C4-2B (cell line): ENCODE data around the gene NOP14.

ENCODE experiments used
- CTCF ChIP-seq: fragments of 450-650 bp; conservative IDR thresholded peaks from 2 replicates; pipeline ENCODE4 v1.5.1; 2017; ENCODE audit warnings: mild to moderate bottlenecking
- ZFX ChIP-seq: fragments of 450-650 bp; IDR thresholded peaks from 2 replicates; pipeline ENCODE4 v1.6.1; 2017

DNA sequence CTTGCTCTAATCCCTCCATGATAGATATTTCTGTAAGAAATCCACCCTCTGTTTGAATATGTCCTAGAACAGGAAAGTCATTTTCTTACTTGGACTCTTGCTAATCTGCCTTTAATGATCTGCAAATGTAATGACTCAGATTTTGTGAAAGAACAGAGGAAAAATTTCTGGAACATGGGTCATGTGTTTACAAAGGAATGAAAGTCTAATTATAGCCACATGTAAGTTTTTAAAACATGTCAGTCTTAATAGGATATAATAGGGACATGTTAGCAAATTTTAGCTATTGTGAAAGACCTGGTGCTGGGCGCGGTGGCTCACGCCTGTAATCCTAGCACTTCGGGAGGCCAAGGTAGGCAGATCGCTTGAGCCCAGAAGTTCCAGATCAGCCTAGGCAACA lies 47.8 kb upstream of the NOP14 start:
- TF ChIP-seq CTCF (no peak), ZFX (no peak)
